ENCODE results near the gene DPM3.

The DPM3 gene

GRCh38 chr1:155103325-155103724 is 37.0 kb downstream of the DPM3 start:
- H3F3A ChIP-seq (ENCODE audit: control insufficient read depth, insufficient read depth): no peaks in the 10 kb centered on the region
- no peak for TF ChIP-seq EZH2phosphoT487 (IDR thresholded peaks at IDR 0.05; ENCODE audit: borderline replicate concordance, low read length)
- TF ChIP-seq, protein P1, sequence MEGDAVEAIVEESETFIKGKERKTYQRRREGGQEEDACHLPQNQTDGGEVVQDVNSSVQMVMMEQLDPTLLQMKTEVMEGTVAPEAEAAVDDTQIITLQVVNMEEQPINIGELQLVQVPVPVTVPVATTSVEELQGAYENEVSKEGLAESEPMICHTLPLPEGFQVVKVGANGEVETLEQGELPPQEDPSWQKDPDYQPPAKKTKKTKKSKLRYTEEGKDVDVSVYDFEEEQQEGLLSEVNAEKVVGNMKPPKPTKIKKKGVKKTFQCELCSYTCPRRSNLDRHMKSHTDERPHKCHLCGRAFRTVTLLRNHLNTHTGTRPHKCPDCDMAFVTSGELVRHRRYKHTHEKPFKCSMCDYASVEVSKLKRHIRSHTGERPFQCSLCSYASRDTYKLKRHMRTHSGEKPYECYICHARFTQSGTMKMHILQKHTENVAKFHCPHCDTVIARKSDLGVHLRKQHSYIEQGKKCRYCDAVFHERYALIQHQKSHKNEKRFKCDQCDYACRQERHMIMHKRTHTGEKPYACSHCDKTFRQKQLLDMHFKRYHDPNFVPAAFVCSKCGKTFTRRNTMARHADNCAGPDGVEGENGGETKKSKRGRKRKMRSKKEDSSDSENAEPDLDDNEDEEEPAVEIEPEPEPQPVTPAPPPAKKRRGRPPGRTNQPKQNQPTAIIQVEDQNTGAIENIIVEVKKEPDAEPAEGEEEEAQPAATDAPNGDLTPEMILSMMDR (IDR thresholded peaks at IDR 0.05; ENCODE audit: low read depth, low read length, poor library complexity, severe bottlenecking): no peak
- no peaks in the 10 kb centered on the region for H3K9me3 ChIP-seq (ENCODE audit: control insufficient read depth, insufficient read depth, low read length)
- H3K4me1 ChIP-seq (ENCODE audit: control insufficient read depth, low read length): peaks cover 13% of the 10 kb centered on the region
- H3K36me3 ChIP-seq (ENCODE audit: control insufficient read depth, low read length): no peaks in the 10 kb centered on the region
- H3K79me2 ChIP-seq (ENCODE audit: control insufficient read depth, low read length): no peaks in the 10 kb centered on the region
- H3K27ac ChIP-seq (ENCODE audit: low read depth, low read length): no peak overlapping the region
- no peaks in the 10 kb centered on the region for H4K20me1 ChIP-seq (ENCODE audit: control insufficient read depth, insufficient read depth, low read depth, low read length)
- no peaks in the 10 kb centered on the region for H3K27me3 ChIP-seq (ENCODE audit: control insufficient read depth, low read length)
- no peaks in the 10 kb centered on the region for H3K9me2 ChIP-seq (replicated peaks; ENCODE audit: control insufficient read depth, low read length)
- no peak overlapping the region for H3K4me2 ChIP-seq (ENCODE audit: low read length)
- H3K4me3 ChIP-seq (ENCODE audit: low read length): no peak overlapping the region

DNA sequence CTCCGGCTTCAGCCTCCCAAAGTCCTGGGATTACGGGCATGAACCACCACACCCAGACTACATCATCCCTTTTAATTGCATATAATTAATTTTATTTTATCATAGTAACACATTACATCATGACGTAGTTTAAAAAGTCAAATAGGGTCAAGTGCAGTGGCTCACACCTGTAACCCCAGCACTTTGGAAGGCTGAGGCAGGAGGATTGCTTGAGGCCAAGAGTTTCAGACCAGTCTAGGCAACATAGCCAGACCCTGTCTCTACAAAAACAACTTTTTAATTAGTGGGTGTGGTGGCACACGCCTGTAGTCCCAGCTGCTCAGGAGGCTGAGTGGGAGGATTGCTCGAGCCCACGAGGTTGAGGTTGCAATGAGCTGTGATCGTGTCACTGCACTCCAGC is 41.0 kb downstream of the DPM3 start:
- no peaks in the 10 kb centered on the region for H3K36me3 ChIP-seq (ENCODE audit: control insufficient read depth, low read length)
- H3K27ac ChIP-seq (ENCODE audit: low read depth, low read length): no peak overlapping the region
- H3K79me2 ChIP-seq (ENCODE audit: control insufficient read depth, low read length): no peaks in the 10 kb centered on the region
- H3K9me2 ChIP-seq (replicated peaks; ENCODE audit: control insufficient read depth, low read length): no peaks in the 10 kb centered on the region
- H3K4me1 ChIP-seq (ENCODE audit: control insufficient read depth, low read length): peaks cover 6% of the 10 kb centered on the region; the same call in 1 of the 2 replicates
- no peak for TF ChIP-seq EZH2phosphoT487 (IDR thresholded peaks at IDR 0.05; ENCODE audit: borderline replicate concordance, low read length)
- TF ChIP-seq, protein P1 (IDR thresholded peaks at IDR 0.05; ENCODE audit: low read depth, low read length, poor library complexity, severe bottlenecking): no peak
- peaks cover 16% of the 10 kb centered on the region for H3K27me3 ChIP-seq (ENCODE audit: control insufficient read depth, low read length)
- H4K20me1 ChIP-seq (ENCODE audit: control insufficient read depth, insufficient read depth, low read depth, low read length): no peaks in the 10 kb centered on the region
- H3K9me3 ChIP-seq (ENCODE audit: control insufficient read depth, insufficient read depth, low read length): no peaks in the 10 kb centered on the region
- no peak overlapping the region for H3K4me3 ChIP-seq (ENCODE audit: low read length)
- H3F3A ChIP-seq (ENCODE audit: control insufficient read depth, insufficient read depth): no peaks in the 10 kb centered on the region
- no peak overlapping the region for H3K4me2 ChIP-seq (ENCODE audit: low read length)

GRCh38 chr1:155094622-155094948 is 45.7 kb downstream of the DPM3 start:
- Histone ChIP-seq H3K9me2 (replicated peaks; ENCODE audit: control insufficient read depth, low read length) (no peaks in the 10 kb centered on the region), H3K4me2 (ENCODE audit: low read length) (no peak overlapping the region), H3K27me3 (ENCODE audit: control insufficient read depth, low read length) (peaks cover 25% of the 10 kb centered on the region), H3K9me3 (ENCODE audit: control insufficient read depth, insufficient read depth, low read length) (no peaks in the 10 kb centered on the region), H4K20me1 (ENCODE audit: control insufficient read depth, insufficient read depth, low read depth, low read length) (no peaks in the 10 kb centered on the region), H3K27ac (ENCODE audit: low read depth, low read length) (no peak overlapping the region), H3F3A (ENCODE audit: control insufficient read depth, insufficient read depth) (no peaks in the 10 kb centered on the region), H3K4me1 (ENCODE audit: control insufficient read depth, low read length) (peaks cover 11% of the 10 kb centered on the region), H3K36me3 (ENCODE audit: control insufficient read depth, low read length) (no peaks in the 10 kb centered on the region), H3K79me2 (ENCODE audit: control insufficient read depth, low read length) (no peaks in the 10 kb centered on the region), H3K4me3 (ENCODE audit: low read length) (no peak overlapping the region)
- TF ChIP-seq, protein P1 (IDR thresholded peaks at IDR 0.05; ENCODE audit: low read depth, low read length, poor library complexity, severe bottlenecking): no peak
- TF ChIP-seq EZH2phosphoT487 (IDR thresholded peaks at IDR 0.05; ENCODE audit: borderline replicate concordance, low read length): no peak

Measured in DOHH2 (cell line).